Measurements from ENCODE around the gene TIGIT. TPM values are rescaled to one million over a fixed set of nuclear protein-coding genes. Genes with fewer than 3 reads are reported as not detected.
A peak's percentile ranks its signal among the peaks of the same experiment; 100 is the strongest.

TIGIT gene
- total RNA-seq: 100 to 1,000 TPM; 185 TPM
- polyA plus RNA-seq: 92.8 TPM

GRCh38 chr3:114293838-114294535 lies at the start of gene TIGIT:
TSS of gene TIGIT (plus strand) at chr3:114294028. CDS start at chr3:114294062, 34 bp downstream.
- ChIA-PET CTCF (interaction anchor here (0.8 to 8.7 kb wide), 16 partner anchors 9 to 141 kb away, joined by 3 to 124 read pairs (median 4); no protein-coding TSS in a partner anchor), POLR2A (interaction anchor here (0.8 to 10.0 kb wide), 7 partner anchors 8 to 80 kb away, joined by 3 to 119 read pairs (median 4); no protein-coding TSS in a partner anchor)
- Histone ChIP-seq H3K4me3 (ENCODE audit: low read length) (peak within 1 kb of the TSS; percentile 55), H3K9me3 (ENCODE audit: low read length) (no peaks in the 10 kb centered on the region), H3K27ac (ENCODE audit: low read depth, low read length) (peak within 1 kb of the TSS; percentile 60), H3K27me3 (ENCODE audit: insufficient read depth, low read length, poor library complexity, severe bottlenecking) (no peaks in the 10 kb centered on the region), H3K36me3 (ENCODE audit: insufficient read depth, low read length) (no peaks in the 10 kb centered on the region), H3K4me1 (ENCODE audit: insufficient read depth, low read length) (peaks cover 35% of the 10 kb centered on the region)
- H3K27me3 Mint-ChIP-seq: no peaks in the 10 kb centered on the region
- peak within 1 kb of the TSS; percentile 85 to 97 (median 89) for H3K4me3 Mint-ChIP-seq
- DNase-seq: no peak
- H3K36me3 Mint-ChIP-seq: peaks cover 5 to 57% (median 6%) of the 10 kb centered on the region in 3 donors
- peaks cover 61 to 85% (median 82%) of the 10 kb centered on the region in 3 donors for H3K4me1 Mint-ChIP-seq
- no peaks in the 10 kb centered on the region for H3K9me3 Mint-ChIP-seq
- H3K27ac Mint-ChIP-seq: peak within 1 kb of the TSS; percentile 91 to 99 (median 96)

- no peaks in the 10 kb centered on the region for H3K36me3 ChIP-seq (ENCODE audit: insufficient read depth, low read length)
- ChIA-PET POLR2A (no interaction called here), CTCF (no interaction called here)
- H3K9me3 ChIP-seq (ENCODE audit: low read length): no peaks in the 10 kb centered on the region
- H3K4me3 ChIP-seq (ENCODE audit: low read length): no peak overlapping the region
- H3K27ac ChIP-seq (ENCODE audit: low read depth, low read length): no peak overlapping the region
- Mint-ChIP-seq H3K4me1 (peaks cover 24 to 34% (median 32%) of the 10 kb centered on the region in 3 donors), H3K9me3 (peaks cover 0 to 4% (median 0%) of the 10 kb centered on the region in 5 donors), H3K27ac (peak overlapping the region in 7 of 8 donors; percentile 31 to 84 (median 78)), H3K4me3 (no peak overlapping the region), H3K27me3 (peaks cover 0 to 1% of the 10 kb centered on the region in 2 donors), H3K36me3 (peaks cover 0 to 10% (median 3%) of the 10 kb centered on the region in 3 donors)
- H3K27me3 ChIP-seq (ENCODE audit: insufficient read depth, low read length, poor library complexity, severe bottlenecking): no peaks in the 10 kb centered on the region
- no peaks in the 10 kb centered on the region for H3K4me1 ChIP-seq (ENCODE audit: insufficient read depth, low read length)
- no peak for DNase-seq
Observed at GRCh38 chr3:114252954-114253353, 40.9 kb upstream of the TIGIT start.

- CTCF ChIA-PET: no interaction called here
- Mint-ChIP-seq H3K9me3 (peaks cover 0 to 7% (median 1%) of the 10 kb centered on the region in 5 donors), H3K4me1 (peaks cover 22 to 30% (median 29%) of the 10 kb centered on the region in 3 donors), H3K36me3 (peaks cover 0 to 13% (median 3%) of the 10 kb centered on the region in 3 donors), H3K27me3 (peaks cover 0 to 1% of the 10 kb centered on the region in 2 donors), H3K27ac (peak overlapping the region in 7 of 8 donors; percentile 31 to 84 (median 78)), H3K4me3 (no peak overlapping the region)
- DNase-seq: no peak
- H3K36me3 ChIP-seq (ENCODE audit: insufficient read depth, low read length): no peaks in the 10 kb centered on the region
- no peak overlapping the region for H3K4me3 ChIP-seq (ENCODE audit: low read length)
- no peaks in the 10 kb centered on the region for H3K4me1 ChIP-seq (ENCODE audit: insufficient read depth, low read length)
- no peak overlapping the region for H3K27ac ChIP-seq (ENCODE audit: low read depth, low read length)
- H3K9me3 ChIP-seq (ENCODE audit: low read length): no peaks in the 10 kb centered on the region
- POLR2A ChIA-PET: no interaction called here
- H3K27me3 ChIP-seq (ENCODE audit: insufficient read depth, low read length, poor library complexity, severe bottlenecking): no peaks in the 10 kb centered on the region
Observed at GRCh38 chr3:114253505-114253904, 40.3 kb upstream of the TIGIT start.

GRCh38 chr3:114259566-114259965 lies 34.3 kb upstream of the TIGIT start:
- H3K36me3 ChIP-seq (ENCODE audit: insufficient read depth, low read length): no peaks in the 10 kb centered on the region
- DNase-seq: no peak

GRCh38 chr3:114260152-114260551 lies 33.7 kb upstream of the TIGIT start:
- ChIA-PET POLR2A (no interaction called here), CTCF (no interaction called here)
- H3K9me3 Mint-ChIP-seq: peaks cover 0 to 14% (median 6%) of the 10 kb centered on the region in 5 donors
- Histone ChIP-seq H3K27me3 (ENCODE audit: insufficient read depth, low read length, poor library complexity, severe bottlenecking) (no peaks in the 10 kb centered on the region), H3K36me3 (ENCODE audit: insufficient read depth, low read length) (no peaks in the 10 kb centered on the region), H3K4me3 (ENCODE audit: low read length) (no peak overlapping the region), H3K9me3 (ENCODE audit: low read length) (no peaks in the 10 kb centered on the region), H3K27ac (ENCODE audit: low read depth, low read length) (no peak overlapping the region), H3K4me1 (ENCODE audit: insufficient read depth, low read length) (no peaks in the 10 kb centered on the region)
- no peak overlapping the region for H3K27ac Mint-ChIP-seq
- peaks cover 0 to 18% (median 2%) of the 10 kb centered on the region in 3 donors for H3K36me3 Mint-ChIP-seq
- peaks cover 8 to 14% (median 8%) of the 10 kb centered on the region in 3 donors for H3K4me1 Mint-ChIP-seq
- no peak overlapping the region for H3K4me3 Mint-ChIP-seq
- DNase-seq: no peak
- H3K27me3 Mint-ChIP-seq: peaks cover 0 to 1% of the 10 kb centered on the region in 2 donors

More at GRCh38 chr3:114259566-114259965, 34.3 kb upstream of the TIGIT start:
- H3K4me1 Mint-ChIP-seq: peaks cover 9 to 20% (median 13%) of the 10 kb centered on the region in 3 donors
- peaks cover 0 to 17% (median 2%) of the 10 kb centered on the region in 3 donors for H3K36me3 Mint-ChIP-seq
- no peaks in the 10 kb centered on the region for H3K9me3 ChIP-seq (ENCODE audit: low read length)
- H3K27me3 Mint-ChIP-seq: peaks cover 0 to 1% of the 10 kb centered on the region in 2 donors
- H3K27ac ChIP-seq (ENCODE audit: low read depth, low read length): no peak overlapping the region
- CTCF ChIA-PET: interaction anchor here (1.1 kb wide), 1 partner anchor 159 kb away, joined by 3 read pairs; no protein-coding TSS in a partner anchor
- no peaks in the 10 kb centered on the region for H3K27me3 ChIP-seq (ENCODE audit: insufficient read depth, low read length, poor library complexity, severe bottlenecking)
- H3K4me3 ChIP-seq (ENCODE audit: low read length): no peak overlapping the region
- H3K4me3 Mint-ChIP-seq: no peak overlapping the region
- no peaks in the 10 kb centered on the region for H3K4me1 ChIP-seq (ENCODE audit: insufficient read depth, low read length)
- POLR2A ChIA-PET: no interaction called here
- H3K9me3 Mint-ChIP-seq: peaks cover 0 to 14% (median 6%) of the 10 kb centered on the region in 5 donors
- no peak overlapping the region for H3K27ac Mint-ChIP-seq

GRCh38 chr3:114270019-114270418 lies 23.8 kb upstream of the TIGIT start:
- no peaks in the 10 kb centered on the region for H3K27me3 ChIP-seq (ENCODE audit: insufficient read depth, low read length, poor library complexity, severe bottlenecking)
- no peaks in the 10 kb centered on the region for H3K36me3 ChIP-seq (ENCODE audit: insufficient read depth, low read length)
- no peak overlapping the region for H3K4me3 ChIP-seq (ENCODE audit: low read length)
- no peaks in the 10 kb centered on the region for H3K4me1 ChIP-seq (ENCODE audit: insufficient read depth, low read length)
- ChIA-PET CTCF (interaction anchor here (1.2 to 2.2 kb wide), 3 partner anchors 15 to 48 kb away, joined by 4 to 6 read pairs (median 4); no protein-coding TSS in a partner anchor), POLR2A (no interaction called here)
- H3K9me3 Mint-ChIP-seq: peaks cover 13 to 22% (median 16%) of the 10 kb centered on the region in 5 donors
- no peak overlapping the region for H3K4me3 Mint-ChIP-seq
- H3K4me1 Mint-ChIP-seq: peaks cover 0 to 11% (median 6%) of the 10 kb centered on the region in 3 donors
- no peaks in the 10 kb centered on the region for H3K27me3 Mint-ChIP-seq
- H3K9me3 ChIP-seq (ENCODE audit: low read length): peaks cover 6% of the 10 kb centered on the region
- no peak for DNase-seq
- H3K27ac ChIP-seq (ENCODE audit: low read depth, low read length): no peak overlapping the region
- H3K27ac Mint-ChIP-seq: peak overlapping the region in 1 of 8 donors; percentile 29
- H3K36me3 Mint-ChIP-seq: peaks cover 3 to 39% (median 15%) of the 10 kb centered on the region in 3 donors

GRCh38 chr3:114272271-114272670 lies 21.6 kb upstream of the TIGIT start:
- Histone ChIP-seq H3K27ac (ENCODE audit: low read depth, low read length) (no peak overlapping the region), H3K4me1 (ENCODE audit: insufficient read depth, low read length) (no peaks in the 10 kb centered on the region), H3K9me3 (ENCODE audit: low read length) (peaks cover 6% of the 10 kb centered on the region), H3K36me3 (ENCODE audit: insufficient read depth, low read length) (no peaks in the 10 kb centered on the region), H3K27me3 (ENCODE audit: insufficient read depth, low read length, poor library complexity, severe bottlenecking) (no peaks in the 10 kb centered on the region), H3K4me3 (ENCODE audit: low read length) (no peak overlapping the region)
- Mint-ChIP-seq H3K4me1 (peaks cover 10 to 11% (median 10%) of the 10 kb centered on the region in 3 donors), H3K4me3 (no peak overlapping the region), H3K27ac (peak overlapping the region in 2 of 8 donors; percentile 33 to 81), H3K9me3 (peaks cover 9 to 22% (median 16%) of the 10 kb centered on the region in 5 donors), H3K27me3 (no peaks in the 10 kb centered on the region), H3K36me3 (peaks cover 3 to 37% (median 14%) of the 10 kb centered on the region in 3 donors)
- DNase-seq: no peak
- ChIA-PET POLR2A (interaction anchor here (0.5 kb wide), 1 partner anchor 168 kb away, joined by 4 read pairs; no protein-coding TSS in a partner anchor), CTCF (no interaction called here)

- DNase-seq: no peak
- H3K9me3 Mint-ChIP-seq: peaks cover 3 to 8% (median 6%) of the 10 kb centered on the region in 5 donors
- H3K4me1 ChIP-seq (ENCODE audit: insufficient read depth, low read length): no peaks in the 10 kb centered on the region
- H3K27ac Mint-ChIP-seq: peak overlapping the region in 1 of 8 donors; percentile 65
- ChIA-PET POLR2A (no interaction called here), CTCF (interaction anchor here (1.2 kb wide), 1 partner anchor 24 kb away, joined by 3 read pairs; no protein-coding TSS in a partner anchor)
- H3K36me3 ChIP-seq (ENCODE audit: insufficient read depth, low read length): no peaks in the 10 kb centered on the region
- no peaks in the 10 kb centered on the region for H3K27me3 ChIP-seq (ENCODE audit: insufficient read depth, low read length, poor library complexity, severe bottlenecking)
- no peaks in the 10 kb centered on the region for H3K9me3 ChIP-seq (ENCODE audit: low read length)
- peaks cover under 1 to 18% (median 7%) of the 10 kb centered on the region in 3 donors for H3K36me3 Mint-ChIP-seq
- no peak overlapping the region for H3K27ac ChIP-seq (ENCODE audit: low read depth, low read length)
- H3K4me3 ChIP-seq (ENCODE audit: low read length): no peak overlapping the region
- H3K4me1 Mint-ChIP-seq: peaks cover 9 to 11% (median 10%) of the 10 kb centered on the region in 3 donors
- no peaks in the 10 kb centered on the region for H3K27me3 Mint-ChIP-seq
- no peak overlapping the region for H3K4me3 Mint-ChIP-seq
Observed at GRCh38 chr3:114274929-114275328, 18.9 kb upstream of the TIGIT start.
